Esophagus muscularis mucosa (tissue), 4 donors: ENCODE results near the gene CPNE5. TPM values are rescaled to one million over a fixed set of nuclear protein-coding genes. Genes with fewer than 3 reads are reported as not detected.

Experiments
- DNase-seq: peaks from one replicate; pipeline ENCODE4 v3.0.0-alpha.2; 2017; ENCODE audit errors: extremely low spot score
- H3K27ac ChIP-seq, 4 donors: fragments of 200-600 bp; sonication (generic); replicated peaks in 1 of 4; 1 replicate in 3 of 4; 2 replicates in 1 of 4; pipeline ENCODE4 v1.5.1; 2016 to 2019; ENCODE audit warnings: mild to moderate bottlenecking in 1 of 4
- H3K27me3 ChIP-seq, 4 donors: fragments of 200-600 bp; sonication (generic); one replicate each; pipeline versions ENCODE4 v1.5.1 to v1.6.0; 2016 to 2019
- H3K36me3 ChIP-seq, 4 donors: fragments of 200-600 bp; sonication (generic); one replicate each; pipeline ENCODE4 v1.5.1; 2016 to 2019
- H3K4me1 ChIP-seq, 4 donors: fragments of 200-600 bp; sonication (generic); one replicate each; pipeline ENCODE4 v1.5.1; 2016 to 2019
- H3K4me3 ChIP-seq, 4 donors: fragments of 200-600 bp; sonication (generic); 1 replicate in 2 of 4; 2 replicates in 2 of 4; pipeline ENCODE4 v1.5.1; 2016 to 2019; ENCODE audit warnings: mild to moderate bottlenecking in 4 of 4, moderate library complexity in 1 of 4
- H3K9me3 ChIP-seq, 4 donors: fragments of 200-600 bp; sonication (generic); 1 replicate in 3 of 4; 2 replicates in 1 of 4; pipeline ENCODE4 v1.5.1; 2016 to 2019
- CTCF ChIP-seq, 3 experiments: fragments of 200-600 bp in 2 of 3; fragments of 450-650 bp in 1 of 3; sonication (generic) in 2 of 3; IDR thresholded peaks; one replicate each; pipeline ENCODE4 v1.5.1; 2017 to 2019; ENCODE audit warnings: antibody characterized with exemption in 3 of 3, mild to moderate bottlenecking in 2 of 3, moderate library complexity in 1 of 3
- EP300 ChIP-seq: sonication (generic); formaldehyde crosslinking; IDR thresholded peaks from one replicate; pipeline ENCODE4 v1.6.1; 2017; ENCODE audit warnings: antibody characterized with exemption
- POLR2A ChIP-seq: fragments of 450-650 bp; IDR thresholded peaks from one replicate; pipeline ENCODE4 v1.6.1; 2017; ENCODE audit warnings: antibody characterized with exemption, moderate library complexity, mild to moderate bottlenecking, low read depth
- POLR2AphosphoS5 ChIP-seq, 2 donors: sonication (generic); formaldehyde crosslinking; IDR thresholded peaks; one replicate each; pipeline ENCODE4 v1.6.1; 2017; ENCODE audit warnings: antibody characterized with exemption in 2 of 2
- WGBS: methylation state at CpG from one replicate; pipeline ENCODE4 v1.1.5; 2018; 5-methylcytosine and 5-hydroxymethylcytosine counted together
- intact Hi-C: fragments of 100-400 bp; cut with DNase I; formaldehyde crosslinking; loops from one replicate; pipeline ENCODE4 v1.15.1; 2023
- total RNA-seq, 4 donors: library from RNA; depleted of rRNA; stranded (reverse); fragments of >200 nt; gene quantifications; one replicate each; pipeline versions ENCODE4 v1.1.0 to v1.2.1, GENCODE V29; 2016

Gene CPNE5
- total RNA-seq, 4 donors from 2014 or later: 2.1 to 4.6 (median 2.6) TPM

- H3K4me3 ChIP-seq: no peak overlapping the region
- intact Hi-C loops: no loop called here
- no peak for DNase-seq
- 95% methylated on average over 10 of the region's 12 CpGs for WGBS
- peaks cover 0 to 28% (median 0%) of the 10 kb centered on the region in 4 donors for H3K27me3 ChIP-seq
- no peak overlapping the region for H3K27ac ChIP-seq
- peaks cover 0 to 21% (median 0%) of the 10 kb centered on the region in 4 donors for H3K36me3 ChIP-seq
- H3K9me3 ChIP-seq: no peaks in the 10 kb centered on the region
- no peak for TF ChIP-seq EP300
- no peak for TF ChIP-seq POLR2A
- TF ChIP-seq POLR2AphosphoS5 (IDR thresholded peaks at IDR 0.05): no peak
- TF ChIP-seq CTCF (IDR thresholded peaks at IDR 0.05): no peak
- H3K4me1 ChIP-seq: no peaks in the 10 kb centered on the region
Observed at GRCh38 chr6:36797055-36797454, 42.2 kb downstream of the CPNE5 start.

GRCh38 chr6:36794713-36795065 is 44.6 kb downstream of the CPNE5 start:
- DNase-seq: no peak

GRCh38 chr6:36793913-36794712 is 45.1 kb downstream of the CPNE5 start:
- Histone ChIP-seq H3K9me3 (no peaks in the 10 kb centered on the region), H3K4me1 (no peaks in the 10 kb centered on the region), H3K27me3 (peaks cover 0 to 33% (median 0%) of the 10 kb centered on the region in 4 donors), H3K27ac (no peak overlapping the region), H3K36me3 (peaks cover 0 to 16% (median 0%) of the 10 kb centered on the region in 4 donors), H3K4me3 (no peak overlapping the region)
- TF ChIP-seq POLR2AphosphoS5 (IDR thresholded peaks at IDR 0.05) (no peak), EP300 (no peak), POLR2A (no peak), CTCF (IDR thresholded peaks at IDR 0.05) (no peak)
- 56% methylated on average over 17 of the region's 19 CpGs for WGBS
- no peak for DNase-seq
- intact Hi-C loops: no loop called here

More at GRCh38 chr6:36794713-36795065, 44.6 kb downstream of the CPNE5 start:
- TF ChIP-seq POLR2A: no peak
- no peak for TF ChIP-seq EP300
- no peak for TF ChIP-seq POLR2AphosphoS5 (IDR thresholded peaks at IDR 0.05)
- no peak for TF ChIP-seq CTCF (IDR thresholded peaks at IDR 0.05)
- intact Hi-C loops: no loop called here
- 90% methylated on average over 3 of the region's 5 CpGs for WGBS
- Histone ChIP-seq H3K4me1 (no peaks in the 10 kb centered on the region), H3K4me3 (no peak overlapping the region), H3K9me3 (no peaks in the 10 kb centered on the region), H3K27me3 (peaks cover 0 to 33% (median 0%) of the 10 kb centered on the region in 4 donors), H3K36me3 (peaks cover 0 to 21% (median 0%) of the 10 kb centered on the region in 4 donors), H3K27ac (no peak overlapping the region)

GRCh38 chr6:36793296-36793912 is 45.8 kb downstream of the CPNE5 start:
- TF ChIP-seq EP300 (no peak), POLR2A (no peak), CTCF (IDR thresholded peaks at IDR 0.05) (no peak), POLR2AphosphoS5 (IDR thresholded peaks at IDR 0.05) (no peak)
- intact Hi-C loops: no loop called here
- DNase-seq: no peak
- H3K9me3 ChIP-seq: no peaks in the 10 kb centered on the region
- H3K4me3 ChIP-seq: no peak overlapping the region
- H3K4me1 ChIP-seq: peaks cover 0 to 3% (median 0%) of the 10 kb centered on the region in 4 donors
- H3K27me3 ChIP-seq: peaks cover 0 to 33% (median 0%) of the 10 kb centered on the region in 4 donors
- 84% methylated on average over 8 of the region's 9 CpGs for WGBS
- H3K36me3 ChIP-seq: peaks cover 0 to 10% (median 0%) of the 10 kb centered on the region in 4 donors
- no peak overlapping the region for H3K27ac ChIP-seq
